Lower leg skin (tissue), 4 donors: ENCODE data around the gene ARHGAP24. TPM values are rescaled to one million over a fixed set of nuclear protein-coding genes. Genes with fewer than 3 reads are reported as not detected.

Experiments used
- DNase-seq, 2 donors: peaks; one replicate each; pipeline ENCODE4 v3.0.0-alpha.2; 2019; ENCODE audit warnings: low spot score in 2 of 2
- H3K4me3 ChIP-seq: fragments of 200-600 bp; sonication (generic); 2 replicates; pipeline ENCODE4 v1.5.1; 2017; ENCODE audit warnings: mild to moderate bottlenecking, low read depth; ENCODE audit not compliant: poor library complexity, severe bottlenecking
- CTCF ChIP-seq, 3 donors: fragments of 450-650 bp; IDR thresholded peaks; one replicate each; pipeline ENCODE4 v1.5.1; 2016; ENCODE audit warnings: antibody characterized with exemption in 3 of 3, mild to moderate bottlenecking in 3 of 3, moderate library complexity in 2 of 3
- POLR2A ChIP-seq, 2 donors: fragments of 450-650 bp; IDR thresholded peaks; one replicate each; pipeline ENCODE4 v1.6.1; 2016 to 2017; ENCODE audit warnings: antibody characterized with exemption in 2 of 2, mild to moderate bottlenecking in 1 of 2, moderate library complexity in 1 of 2
- WGBS, 2 donors: methylation state at CpG; one replicate each; pipeline ENCODE4 v1.1.5; 2018; 5-methylcytosine and 5-hydroxymethylcytosine counted together
- intact Hi-C: fragments of 100-400 bp; cut with DNase I; formaldehyde crosslinking; loops from one replicate; pipeline ENCODE4 v1.15.0; 2023; ENCODE audit warnings: low total_unique reads
- total RNA-seq, 4 donors: library from RNA; depleted of rRNA; stranded (reverse); fragments of >200 nt; gene quantifications; one replicate each; pipeline ENCODE4 v1.1.0, GENCODE V29; 2016

Gene ARHGAP24
- total RNA-seq, 4 donors from 2014 or later: 13.1 to 58.4 (median 24.0) TPM

GRCh38 chr4:85580489-85580888 is 105.5 kb downstream of the ARHGAP24 start:
- intact Hi-C loops: no loop called here
- DNase-seq: no peak
- TF ChIP-seq POLR2A (IDR thresholded peaks at IDR 0.05): no peak
- no peak for TF ChIP-seq CTCF (IDR thresholded peaks at IDR 0.05)
- no peak overlapping the region for H3K4me3 ChIP-seq
- 93 to 95% methylated on average over 5 of the region's 5 CpGs for WGBS, 2 donors

DNA sequence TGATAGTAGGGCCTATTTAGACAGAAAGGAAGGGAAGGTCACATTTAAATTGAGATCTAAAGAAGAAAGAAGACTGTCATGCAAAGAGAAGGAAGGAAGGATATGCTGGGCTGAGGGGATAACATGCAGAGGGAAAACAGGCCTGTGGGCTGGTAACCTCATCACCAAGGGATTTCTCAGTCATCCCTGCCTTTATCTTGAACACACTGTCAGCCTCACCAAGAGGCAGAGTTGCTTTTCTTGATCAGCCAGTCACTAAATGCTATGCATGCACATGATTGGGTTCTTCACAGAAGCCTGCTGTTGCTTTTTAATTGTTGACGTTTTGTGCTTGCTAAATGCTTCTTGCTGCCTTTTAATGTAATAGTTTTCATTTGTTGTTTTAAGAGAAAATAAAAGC is 113.0 kb downstream of the ARHGAP24 start:
- intact Hi-C loops: no loop called here
- TF ChIP-seq CTCF (IDR thresholded peaks at IDR 0.05): no peak
- DNase-seq: no peak
- 48 to 53% methylated on average over 1 of the region's 1 CpG for WGBS, 2 donors
- no peak overlapping the region for H3K4me3 ChIP-seq

- DNase-seq: no peak
- no peak overlapping the region for H3K4me3 ChIP-seq
- TF ChIP-seq POLR2A (IDR thresholded peaks at IDR 0.05): no peak
- TF ChIP-seq CTCF (IDR thresholded peaks at IDR 0.05): no peak
- intact Hi-C loops: no loop called here
- WGBS, 2 donors: 88 to 89% methylated on average over 3 of the region's 3 CpGs
These were observed 116.6 kb downstream of the ARHGAP24 start for GRCh38 chr4:85591406-85592098.

DNA sequence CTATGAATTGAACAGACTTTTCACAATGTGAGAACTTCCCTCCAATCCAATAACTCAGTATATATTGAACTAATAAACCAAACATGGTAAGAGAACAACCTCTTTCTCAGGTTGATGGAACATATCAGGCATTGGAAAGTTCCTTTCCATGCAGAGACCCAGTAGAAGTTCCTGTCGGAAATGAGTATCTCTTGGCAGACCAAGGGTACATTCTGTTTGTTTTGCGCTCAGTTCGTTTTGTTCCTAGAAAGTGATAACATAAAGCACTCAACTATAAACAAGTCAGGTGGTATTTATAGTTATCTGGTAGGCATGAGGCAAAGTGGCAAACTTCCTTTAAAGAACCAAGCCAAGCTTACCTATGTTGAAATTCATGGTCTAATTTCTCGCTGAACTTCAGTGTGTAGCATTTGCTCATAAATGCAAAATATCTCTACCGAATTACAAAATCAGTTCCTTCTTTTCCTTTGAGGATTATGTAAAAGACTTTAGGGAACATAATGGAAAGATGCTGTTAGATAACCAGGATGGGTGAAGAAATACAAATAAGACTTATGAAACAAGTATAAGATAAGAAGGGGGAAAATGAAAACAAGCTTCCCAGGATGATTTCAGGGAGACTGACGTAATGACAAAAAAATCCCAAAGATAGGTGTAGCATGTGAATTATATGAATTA is 120.3 kb downstream of the ARHGAP24 start:
- DNase-seq: no peak
- no peak overlapping the region for H3K4me3 ChIP-seq
- TF ChIP-seq POLR2A (IDR thresholded peaks at IDR 0.05): no peak
- intact Hi-C loops: no loop called here
- WGBS, 2 donors: 63 to 69% methylated on average over 6 of the region's 6 CpGs

- intact Hi-C loops: no loop called here
- 51 to 55% methylated on average over 1 of the region's 1 CpG for WGBS, 2 donors
- TF ChIP-seq CTCF (IDR thresholded peaks at IDR 0.05) (no peak), POLR2A (IDR thresholded peaks at IDR 0.05) (no peak)
These were observed 121.0 kb downstream of the ARHGAP24 start for GRCh38 chr4:85595796-85596559.

GRCh38 chr4:85598936-85599335 is 124.0 kb downstream of the ARHGAP24 start:
- intact Hi-C loops: no loop called here
- no peak overlapping the region for H3K4me3 ChIP-seq
- no peak for TF ChIP-seq CTCF (IDR thresholded peaks at IDR 0.05)
- TF ChIP-seq POLR2A (IDR thresholded peaks at IDR 0.05): no peak
- 85 to 93% methylated on average over 1 of the region's 1 CpG for WGBS, 2 donors
- no peak for DNase-seq

More at GRCh38 chr4:85595796-85596559, 121.0 kb downstream of the ARHGAP24 start:
- H3K4me3 ChIP-seq: no peak overlapping the region
- no peak for DNase-seq
